Progenitor cell of endocrine pancreas (in vitro differentiated cells): ENCODE results near the gene DPH7. TPM values are rescaled to one million over a fixed set of nuclear protein-coding genes. Genes with fewer than 3 reads are reported as not detected.
A peak's percentile ranks its signal among the peaks of the same experiment; 100 is the strongest.
"Not testable (repeated sequence)": the region's sequence is repeated elsewhere in the genome, so short reads cannot be mapped to it uniquely, and the experiment has no call there.

Experiments
- DNase-seq: peaks from one replicate; pipeline ENCODE4 v3.0.0; 2021; ENCODE audit warnings: low spot score; ENCODE audit not compliant: unreplicated experiment
- H3K27ac Mint-ChIP-seq: 2 replicates; pipeline ENCODE4 v1.8.0; 2021; ENCODE audit warnings: mild to moderate bottlenecking, moderate library complexity, mixed read lengths
- H3K27me3 Mint-ChIP-seq: 2 replicates; pipeline ENCODE4 v1.8.0; 2021; ENCODE audit warnings: mixed read lengths
- H3K36me3 Mint-ChIP-seq: 2 replicates; pipeline ENCODE4 v1.8.0; 2022; ENCODE audit warnings: mixed read lengths; ENCODE audit not compliant: insufficient read depth
- H3K4me1 Mint-ChIP-seq: 2 replicates; pipeline ENCODE4 v1.8.0; 2021; ENCODE audit warnings: low read depth, mixed read lengths
- H3K4me3 Mint-ChIP-seq: 2 replicates; pipeline ENCODE4 v1.8.0; 2021; ENCODE audit warnings: low read depth, mild to moderate bottlenecking, moderate library complexity, mixed read lengths
- H3K9me3 Mint-ChIP-seq: 2 replicates; pipeline ENCODE4 v1.8.0; 2021; ENCODE audit warnings: low read depth, mixed read lengths
- total RNA-seq: library from RNA; stranded (reverse); gene quantifications from 2 replicates; pipeline ENCODE4 v1.2.1, GENCODE V29; 2021
- TF ChIP-seq, protein P1 (sequence below): fragments of 200-600 bp; sonication (generic); IDR thresholded peaks from one replicate; pipeline ENCODE4 v1.5.0; 2021; ENCODE audit warnings: antibody characterized with exemption, mild to moderate bottlenecking; ENCODE audit not compliant: unreplicated experiment

Gene DPH7
- total RNA-seq, 1 donor from 2014 or later: 58.8 TPM

DNA sequence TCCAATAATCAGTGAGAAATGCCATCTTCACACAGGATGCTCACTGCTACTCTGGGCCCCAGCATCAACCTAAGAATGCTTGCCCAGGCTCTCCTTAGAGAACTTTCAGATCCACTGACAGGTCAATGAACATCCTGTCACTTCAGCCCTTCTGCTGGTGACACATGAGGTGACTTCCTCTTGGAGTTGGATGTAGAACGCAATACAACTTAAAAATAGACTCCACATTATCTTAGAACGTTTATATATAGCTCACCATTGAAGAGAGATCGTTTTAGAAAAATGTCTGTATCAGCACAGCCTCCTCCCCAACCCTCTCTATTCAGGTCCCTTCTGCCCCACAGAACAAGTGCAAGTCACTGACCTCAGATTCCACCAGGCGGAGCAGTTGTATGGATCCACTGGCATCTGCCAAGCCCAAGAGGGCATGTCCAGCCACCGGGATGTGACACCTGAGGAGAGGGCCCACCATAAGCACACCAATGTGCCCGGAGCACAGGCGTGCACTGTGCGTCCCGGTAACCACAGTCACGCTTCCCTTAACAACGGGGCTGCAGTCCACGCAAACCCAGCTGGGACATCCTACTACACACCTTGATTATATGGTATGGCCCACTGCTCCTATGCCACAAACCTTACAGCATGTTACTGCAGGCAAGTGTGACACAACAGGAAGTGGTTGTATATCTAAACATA, 2.9 kb downstream of the DPH7 start:
- Mint-ChIP-seq H3K9me3 (no peaks in the 10 kb centered on the region), H3K4me3 (no peak overlapping the region), H3K4me1 (peaks cover 10% of the 10 kb centered on the region), H3K36me3 (peaks cover 3% of the 10 kb centered on the region), H3K27ac (no peak overlapping the region), H3K27me3 (no peaks in the 10 kb centered on the region)
- TF ChIP-seq, protein P1, sequence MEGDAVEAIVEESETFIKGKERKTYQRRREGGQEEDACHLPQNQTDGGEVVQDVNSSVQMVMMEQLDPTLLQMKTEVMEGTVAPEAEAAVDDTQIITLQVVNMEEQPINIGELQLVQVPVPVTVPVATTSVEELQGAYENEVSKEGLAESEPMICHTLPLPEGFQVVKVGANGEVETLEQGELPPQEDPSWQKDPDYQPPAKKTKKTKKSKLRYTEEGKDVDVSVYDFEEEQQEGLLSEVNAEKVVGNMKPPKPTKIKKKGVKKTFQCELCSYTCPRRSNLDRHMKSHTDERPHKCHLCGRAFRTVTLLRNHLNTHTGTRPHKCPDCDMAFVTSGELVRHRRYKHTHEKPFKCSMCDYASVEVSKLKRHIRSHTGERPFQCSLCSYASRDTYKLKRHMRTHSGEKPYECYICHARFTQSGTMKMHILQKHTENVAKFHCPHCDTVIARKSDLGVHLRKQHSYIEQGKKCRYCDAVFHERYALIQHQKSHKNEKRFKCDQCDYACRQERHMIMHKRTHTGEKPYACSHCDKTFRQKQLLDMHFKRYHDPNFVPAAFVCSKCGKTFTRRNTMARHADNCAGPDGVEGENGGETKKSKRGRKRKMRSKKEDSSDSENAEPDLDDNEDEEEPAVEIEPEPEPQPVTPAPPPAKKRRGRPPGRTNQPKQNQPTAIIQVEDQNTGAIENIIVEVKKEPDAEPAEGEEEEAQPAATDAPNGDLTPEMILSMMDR: no peak
- DNase-seq: no peak

GRCh38 chr9:137575364-137575715, 3.4 kb downstream of the DPH7 start:
- Mint-ChIP-seq H3K27ac (peak overlapping the region; percentile 11), H3K4me1 (peaks cover 10% of the 10 kb centered on the region), H3K9me3 (no peaks in the 10 kb centered on the region), H3K27me3 (no peaks in the 10 kb centered on the region), H3K4me3 (no peak overlapping the region), H3K36me3 (peaks cover 5% of the 10 kb centered on the region)
- DNase-seq: no peak
- TF ChIP-seq, protein P1: no peak

DNA sequence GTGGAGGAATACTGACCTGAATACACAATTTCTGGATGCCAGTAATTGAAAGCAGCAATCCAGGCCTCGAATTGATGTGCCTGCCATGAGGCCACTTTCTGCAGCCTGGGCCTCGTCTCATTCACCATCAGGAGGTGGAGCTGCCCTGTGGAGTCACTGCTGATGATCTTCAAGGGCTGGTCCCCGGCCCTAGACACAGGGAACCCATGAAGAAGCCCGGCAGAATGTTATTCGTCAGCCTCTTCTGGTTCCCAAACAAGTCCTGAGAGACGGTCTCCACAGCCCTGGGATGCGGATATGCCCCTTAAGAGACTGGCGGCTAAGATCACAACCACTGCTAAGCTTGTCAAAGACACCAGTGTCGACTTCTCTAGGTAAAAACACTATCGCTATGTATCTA, 4.5 kb downstream of the DPH7 start:
- Mint-ChIP-seq H3K36me3 (peaks cover 7% of the 10 kb centered on the region), H3K27ac (no peak overlapping the region), H3K4me1 (peaks cover 10% of the 10 kb centered on the region), H3K27me3 (no peaks in the 10 kb centered on the region), H3K9me3 (no peaks in the 10 kb centered on the region), H3K4me3 (no peak overlapping the region)
- no peak for DNase-seq
- TF ChIP-seq, protein P1: no peak

DNA sequence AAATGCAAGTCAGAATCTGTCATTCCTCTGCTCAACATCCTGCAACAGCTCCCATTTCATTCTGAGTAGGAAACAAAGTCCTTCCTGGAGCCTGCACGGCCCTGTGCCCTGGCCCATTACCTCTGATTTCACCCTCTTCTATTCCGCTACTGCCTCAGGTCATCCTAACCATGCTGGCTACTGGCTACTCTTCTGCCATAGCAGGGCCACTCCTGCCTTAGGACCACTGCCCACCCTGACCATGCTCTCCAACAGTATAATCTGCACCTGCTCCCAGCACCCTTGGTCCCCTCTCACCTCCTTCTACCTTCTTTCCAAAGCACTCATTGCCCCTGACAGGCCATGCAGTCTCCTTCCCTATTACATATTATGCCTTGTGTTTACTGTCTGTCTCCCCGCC, 8.2 kb downstream of the DPH7 start:
- Mint-ChIP-seq H3K27me3 (no peaks in the 10 kb centered on the region), H3K4me3 (no peak overlapping the region), H3K36me3 (peaks cover 9% of the 10 kb centered on the region), H3K27ac (peak overlapping the region; percentile 69), H3K4me1 (no peaks in the 10 kb centered on the region), H3K9me3 (no peaks in the 10 kb centered on the region)
- TF ChIP-seq, protein P1: no peak
- no peak for DNase-seq

DNA sequence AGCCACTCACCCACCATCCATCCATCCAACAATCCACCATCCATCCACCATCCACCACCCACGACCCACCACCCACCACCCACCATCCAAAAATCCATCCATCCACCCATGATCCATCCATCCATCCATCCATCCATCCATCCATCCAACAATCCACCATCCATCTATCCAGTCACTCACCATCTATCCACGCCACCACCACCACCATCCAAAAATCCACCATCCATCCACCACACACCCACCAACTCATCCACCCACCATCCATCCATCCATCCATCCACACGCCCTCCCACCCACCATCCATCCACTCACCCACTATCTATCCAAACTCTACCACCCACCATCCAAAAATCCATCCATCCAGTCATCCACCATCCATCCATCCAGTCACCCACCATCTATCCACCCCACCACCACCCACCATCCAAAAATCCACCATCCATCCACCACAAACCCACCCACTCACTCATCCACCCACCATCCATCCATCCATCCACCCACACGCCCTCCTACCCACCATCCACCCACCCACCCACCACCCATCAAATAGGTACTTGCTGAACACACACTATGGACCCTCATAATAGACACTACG, 9.0 kb downstream of the DPH7 start:
- DNase-seq: no peak
- TF ChIP-seq, protein P1: no peak
- Mint-ChIP-seq H3K36me3 (peaks cover 9% of the 10 kb centered on the region), H3K4me3 (no peak overlapping the region), H3K27me3 (no peaks in the 10 kb centered on the region), H3K9me3 (no peaks in the 10 kb centered on the region), H3K4me1 (no peaks in the 10 kb centered on the region), H3K27ac (no peak overlapping the region)

DNA sequence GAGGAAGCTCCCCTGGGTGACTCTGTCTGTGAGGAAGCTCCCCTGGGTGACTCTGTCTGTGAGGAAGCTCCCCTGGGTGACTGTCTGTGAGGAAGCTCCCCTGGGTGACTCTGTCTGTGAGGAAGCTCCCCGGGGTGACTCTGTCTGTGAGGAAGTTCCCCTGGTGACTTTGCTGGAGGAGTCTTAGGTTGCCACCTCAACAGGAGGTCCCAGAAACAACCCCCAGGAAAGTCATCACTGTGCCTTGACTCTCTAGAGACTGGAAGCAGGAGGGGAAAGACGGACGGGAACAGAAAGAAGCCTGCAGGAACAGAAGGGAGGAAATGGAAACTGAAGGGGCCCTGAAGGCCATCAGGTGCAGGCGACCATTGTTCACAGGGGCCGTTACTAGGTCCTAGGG, 10.3 kb downstream of the DPH7 start:
- H3K27ac Mint-ChIP-seq, DNase-seq, H3K4me1 Mint-ChIP-seq, H3K27me3 Mint-ChIP-seq, H3K9me3 Mint-ChIP-seq, H3K4me3 Mint-ChIP-seq: not testable (repeated sequence)
- peaks cover 13% of the 10 kb centered on the region for H3K36me3 Mint-ChIP-seq
